Kidney capillary endothelial cell (primary cell): ENCODE results near the gene PSMA6.
"Not testable (repeated sequence)": the region's sequence is repeated elsewhere in the genome, so short reads cannot be mapped to it uniquely, and the experiment has no call there.

Experiments used
- DNase-seq: peaks from one replicate; pipeline ENCODE4 v3.0.0-alpha.2; 2018; ENCODE audit warnings: low spot score

The PSMA6 gene

GRCh38 chr14:35326375-35326774 is 34.2 kb downstream of the PSMA6 start:
- no peak for DNase-seq

GRCh38 chr14:35331605-35332516 is 39.7 kb downstream of the PSMA6 start:
- DNase-seq, result no peak

GRCh38 chr14:35332517-35333263 is 40.5 kb downstream of the PSMA6 start:
- peak; percentile 36 for DNase-seq

GRCh38 chr14:35333264-35333730 is 41.1 kb downstream of the PSMA6 start:
- DNase-seq, result no peak

- no peak for DNase-seq
Observed at GRCh38 chr14:35333797-35334743, 41.9 kb downstream of the PSMA6 start.

GRCh38 chr14:35335388-35336092 is 43.4 kb downstream of the PSMA6 start:
- DNase-seq, result no peak

- DNase-seq, result not testable (repeated sequence)
Observed at GRCh38 chr14:35336171-35336493, 44.0 kb downstream of the PSMA6 start.

GRCh38 chr14:35336494-35337268 is 44.5 kb downstream of the PSMA6 start:
- DNase-seq, result peak; percentile 92

- no peak for DNase-seq
Observed at GRCh38 chr14:35337269-35338255, 45.4 kb downstream of the PSMA6 start.

- DNase-seq, result no peak
Observed at GRCh38 chr14:35338731-35339405, 46.7 kb downstream of the PSMA6 start.

- no peak for DNase-seq
Observed at GRCh38 chr14:35339761-35340406, 47.7 kb downstream of the PSMA6 start.

GRCh38 chr14:35340616-35341453 is 48.7 kb downstream of the PSMA6 start:
- DNase-seq, result no peak

- DNase-seq, result no peak
Observed at GRCh38 chr14:35341454-35341750, 49.2 kb downstream of the PSMA6 start.

GRCh38 chr14:35341751-35342488 is 49.7 kb downstream of the PSMA6 start:
- no peak for DNase-seq

GRCh38 chr14:35342489-35343010 is 50.4 kb downstream of the PSMA6 start:
- DNase-seq, result no peak

GRCh38 chr14:35343702-35344101 is 51.5 kb downstream of the PSMA6 start:
- DNase-seq, result no peak
